Central memory CD4-positive, alpha-beta T cell (primary cell): ENCODE results near the gene MYO3B.
"Not testable (repeated sequence)": the region's sequence is repeated elsewhere in the genome, so short reads cannot be mapped to it uniquely, and the experiment has no call there.

Source experiments
- DNase-seq: peaks from one replicate; pipeline ENCODE4 v3.0.0; 2022

The MYO3B gene

DNA sequence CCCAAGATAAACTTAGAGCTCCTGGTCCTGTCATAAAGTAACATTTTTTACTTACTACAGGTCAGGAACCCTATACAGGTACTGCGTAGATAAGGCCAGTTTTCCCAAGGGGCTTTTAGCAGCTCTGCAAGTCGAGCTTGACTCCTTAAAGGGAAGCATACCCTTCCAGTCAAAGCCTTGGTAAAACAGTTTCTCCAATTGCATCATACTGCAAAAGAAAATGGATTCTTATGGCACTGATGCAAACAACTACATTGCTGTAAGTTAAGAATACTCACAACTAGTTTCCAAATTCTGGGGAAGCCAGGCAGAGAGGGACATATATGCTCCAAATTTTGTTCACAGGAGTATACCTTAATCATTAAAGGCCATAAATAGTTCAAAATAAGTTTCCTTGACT lies 31.0 kb downstream of the MYO3B start:
- DNase-seq = no peak

DNA sequence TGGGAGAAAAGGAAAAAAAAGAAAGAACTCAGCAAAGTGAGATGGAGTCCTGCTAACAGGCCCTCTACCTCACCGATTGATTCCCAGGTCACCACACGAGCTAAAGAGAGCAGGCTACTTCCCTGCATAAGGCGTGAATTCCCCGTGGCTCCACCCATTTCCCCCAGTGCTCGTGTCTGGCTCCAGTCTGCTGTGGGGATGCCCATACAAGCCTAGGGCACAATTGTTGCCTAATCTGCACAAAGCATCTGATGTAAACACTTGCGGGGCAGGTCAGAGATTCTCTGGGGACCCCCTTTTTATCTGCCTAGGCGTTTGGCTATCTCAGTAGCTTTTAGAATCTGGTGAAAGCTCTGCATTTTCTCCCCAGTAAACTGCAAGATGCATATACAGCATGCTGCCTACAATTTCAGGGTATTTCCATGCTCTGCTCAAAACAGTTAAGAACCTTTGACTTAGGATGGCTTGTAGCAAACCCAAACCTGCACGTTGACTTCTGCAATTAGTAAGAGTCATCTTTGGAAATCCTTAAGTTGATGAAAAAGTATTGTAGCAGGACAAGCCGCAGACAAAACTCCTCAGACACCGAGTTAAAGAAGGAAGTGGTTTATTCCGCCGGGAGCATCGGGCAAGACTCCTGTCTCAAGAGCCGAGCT lies 34.8 kb downstream of the MYO3B start:
- DNase-seq = no peak

DNA sequence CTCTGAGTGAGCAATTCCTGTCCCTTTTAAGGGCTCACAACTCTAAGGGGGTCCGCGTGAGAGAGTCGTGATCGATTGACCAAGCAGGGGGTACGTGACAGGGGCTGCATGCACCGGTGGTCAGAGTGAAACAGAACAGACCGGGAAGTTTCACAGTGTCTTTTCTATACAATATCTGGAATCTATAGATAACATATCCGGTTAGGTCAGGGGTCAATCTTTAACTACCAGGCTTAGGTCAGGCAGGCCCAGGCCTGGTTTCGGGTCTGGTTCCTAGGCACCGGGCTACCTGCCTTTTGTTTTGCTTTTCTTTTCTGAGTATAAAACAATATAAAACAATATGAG lies 35.3 kb downstream of the MYO3B start:
- DNase-seq = not testable (repeated sequence)

DNA sequence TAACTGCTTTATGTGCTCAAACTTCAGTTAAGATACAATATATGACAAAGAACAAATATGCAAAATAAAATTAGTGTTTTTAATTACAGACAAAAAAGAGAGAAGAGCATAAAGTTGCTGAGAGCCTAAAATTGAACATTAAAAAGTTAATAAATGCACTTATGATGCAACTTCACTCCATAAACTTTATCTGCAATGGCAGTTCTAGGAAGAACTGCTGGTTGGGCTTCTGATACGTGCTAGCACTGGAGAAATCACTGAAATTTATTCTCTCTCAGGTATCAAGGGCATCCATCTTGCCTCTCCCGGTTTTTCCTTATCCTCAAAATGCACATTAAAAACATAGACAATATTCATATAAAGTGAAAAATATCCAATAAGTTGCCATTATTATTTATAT lies 35.7 kb downstream of the MYO3B start:
- DNase-seq = no peak

DNA sequence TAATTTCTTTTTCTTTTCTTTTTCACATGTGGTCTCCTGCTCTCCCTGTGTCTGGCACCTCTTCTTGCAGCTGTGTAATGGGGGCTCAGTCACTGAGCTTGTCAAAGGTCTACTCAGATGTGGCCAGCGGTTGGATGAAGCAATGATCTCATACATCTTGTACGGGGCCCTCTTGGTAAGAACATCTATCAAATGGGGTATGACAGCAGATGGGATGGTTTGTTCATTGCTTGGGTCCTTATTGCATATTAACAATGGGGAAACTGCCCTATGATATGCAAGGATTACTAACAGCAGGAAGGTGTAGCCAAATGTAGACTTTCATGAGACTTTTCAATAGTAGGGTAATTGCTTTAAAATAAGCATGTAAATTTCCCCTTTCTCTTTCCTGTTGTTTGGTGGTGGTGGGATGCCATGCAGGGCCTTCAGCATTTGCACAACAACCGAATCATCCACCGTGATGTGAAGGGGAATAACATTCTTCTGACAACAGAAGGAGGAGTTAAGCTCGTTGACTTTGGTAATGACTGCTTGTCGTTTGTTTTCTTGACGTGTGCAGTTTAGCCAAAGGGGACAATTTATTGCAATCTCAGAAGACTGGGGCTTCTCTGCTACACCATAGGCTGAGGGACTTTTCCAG lies 36.5 kb downstream of the MYO3B start:
- DNase-seq = no peak

DNA sequence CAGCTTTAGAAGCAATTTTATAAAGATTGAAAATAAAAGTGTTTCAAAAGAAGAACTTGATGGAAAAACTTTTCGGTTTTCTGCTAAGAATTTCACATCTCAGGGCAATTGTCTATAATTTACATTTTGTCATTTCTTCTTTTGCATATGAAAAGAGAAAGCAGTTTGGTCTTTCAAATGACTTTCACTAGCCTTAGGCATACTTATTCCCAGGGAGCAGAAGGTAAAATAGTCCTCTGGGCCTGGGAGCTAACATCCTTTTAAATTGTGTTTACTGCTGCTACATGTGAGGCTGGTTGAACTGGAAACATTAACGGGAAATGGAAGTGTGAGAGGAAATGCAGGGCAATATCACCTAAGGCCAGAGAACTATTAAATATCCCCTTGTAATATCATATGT lies 37.1 kb downstream of the MYO3B start:
- no peak for DNase-seq

DNA sequence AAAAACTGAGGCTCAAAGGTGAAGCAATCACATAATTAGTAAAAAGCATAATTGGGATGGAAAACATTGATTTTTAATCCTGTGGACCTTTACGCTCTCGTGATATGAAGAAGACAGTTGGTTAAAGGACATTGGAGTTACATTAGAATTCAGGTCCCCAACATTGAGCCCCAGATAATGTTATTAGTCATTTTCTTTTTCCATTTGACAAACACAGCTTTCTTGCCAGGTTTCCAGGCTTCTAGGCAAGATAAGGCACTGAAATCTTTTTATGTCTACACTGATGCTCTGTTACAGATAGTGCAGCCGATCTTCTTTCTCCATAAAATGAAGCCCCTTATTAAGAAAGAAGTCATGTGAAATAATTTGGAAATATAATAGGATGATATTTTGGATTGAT lies 38.5 kb downstream of the MYO3B start:
- no peak for DNase-seq

DNA sequence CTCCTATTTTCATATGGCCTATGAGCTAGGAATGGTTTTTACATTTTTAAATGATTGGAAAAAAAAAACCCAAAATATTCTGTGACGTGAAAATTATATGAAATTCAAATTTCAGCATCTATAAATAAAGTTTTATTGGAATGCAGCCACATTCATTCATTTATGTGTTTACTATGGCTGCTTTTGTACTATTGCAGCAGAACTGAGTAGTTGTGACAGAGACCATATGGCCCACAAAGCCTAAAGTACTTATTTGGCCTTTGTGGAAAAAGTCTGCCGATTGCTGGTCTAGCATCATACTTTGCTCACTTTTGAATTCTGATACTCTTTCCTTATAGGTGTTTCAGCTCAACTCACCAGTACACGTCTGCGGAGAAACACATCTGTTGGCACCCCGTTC lies 39.0 kb downstream of the MYO3B start:
- DNase-seq = no peak

DNA sequence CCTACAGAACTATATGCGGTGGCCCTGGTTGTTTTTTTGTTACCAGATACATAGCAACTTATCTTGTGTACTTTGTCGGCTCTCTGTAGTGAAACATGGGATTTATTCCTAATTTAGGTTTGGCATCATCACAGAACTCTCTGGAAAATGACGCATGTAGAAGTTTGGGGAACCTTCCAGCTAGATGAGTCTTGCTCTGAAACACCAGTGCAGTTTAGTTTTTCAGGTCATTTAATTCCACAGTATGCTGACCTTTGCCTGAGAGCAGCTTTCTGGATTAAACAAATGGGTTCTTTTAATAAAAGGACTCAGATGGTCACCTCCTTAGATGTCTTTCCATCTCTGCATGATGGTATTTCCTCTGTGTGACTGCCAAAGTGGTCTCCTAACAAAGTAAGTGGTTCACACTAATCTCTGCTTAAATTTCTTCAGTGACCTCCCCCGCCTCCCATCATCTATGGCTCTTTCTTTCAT lies 39.9 kb downstream of the MYO3B start:
- no peak for DNase-seq

DNA sequence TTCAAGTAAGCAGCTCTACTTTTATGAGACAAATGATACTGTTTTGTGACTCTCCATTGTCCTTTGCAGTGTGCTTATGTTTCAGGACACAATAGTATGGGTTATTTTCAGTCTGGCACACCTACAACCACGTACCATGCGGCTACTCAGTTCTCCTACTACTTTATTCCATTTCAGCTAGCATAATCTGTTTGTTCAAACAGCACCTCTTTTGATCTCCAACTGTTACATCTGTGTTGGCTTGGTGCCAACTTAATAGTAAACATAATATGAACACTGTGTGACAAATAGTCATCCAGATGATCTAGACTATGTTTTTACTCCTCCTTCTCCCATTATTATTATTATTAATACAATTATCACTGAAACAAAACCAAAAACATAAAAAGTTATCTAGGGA lies 40.5 kb downstream of the MYO3B start:
- DNase-seq = no peak

DNA sequence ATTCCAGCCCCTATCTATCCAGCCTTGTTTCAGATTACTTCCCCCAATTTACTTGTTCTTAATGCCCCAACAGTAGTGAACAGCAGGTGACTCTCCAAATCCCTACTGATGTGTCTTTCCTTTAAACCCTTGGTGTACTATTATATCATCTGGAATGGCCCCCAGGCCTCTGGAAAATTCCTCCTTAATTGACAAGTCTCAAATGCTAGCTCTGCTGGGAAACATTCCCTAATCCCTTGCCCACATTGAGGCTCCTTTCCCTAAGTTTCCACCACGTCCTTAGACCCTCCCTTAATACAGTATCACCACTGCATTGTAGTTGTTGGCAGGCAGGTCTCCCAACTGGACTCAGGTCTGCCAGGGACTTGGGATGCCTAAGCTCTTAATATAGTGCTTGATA lies 41.0 kb downstream of the MYO3B start:
- no peak for DNase-seq

DNA sequence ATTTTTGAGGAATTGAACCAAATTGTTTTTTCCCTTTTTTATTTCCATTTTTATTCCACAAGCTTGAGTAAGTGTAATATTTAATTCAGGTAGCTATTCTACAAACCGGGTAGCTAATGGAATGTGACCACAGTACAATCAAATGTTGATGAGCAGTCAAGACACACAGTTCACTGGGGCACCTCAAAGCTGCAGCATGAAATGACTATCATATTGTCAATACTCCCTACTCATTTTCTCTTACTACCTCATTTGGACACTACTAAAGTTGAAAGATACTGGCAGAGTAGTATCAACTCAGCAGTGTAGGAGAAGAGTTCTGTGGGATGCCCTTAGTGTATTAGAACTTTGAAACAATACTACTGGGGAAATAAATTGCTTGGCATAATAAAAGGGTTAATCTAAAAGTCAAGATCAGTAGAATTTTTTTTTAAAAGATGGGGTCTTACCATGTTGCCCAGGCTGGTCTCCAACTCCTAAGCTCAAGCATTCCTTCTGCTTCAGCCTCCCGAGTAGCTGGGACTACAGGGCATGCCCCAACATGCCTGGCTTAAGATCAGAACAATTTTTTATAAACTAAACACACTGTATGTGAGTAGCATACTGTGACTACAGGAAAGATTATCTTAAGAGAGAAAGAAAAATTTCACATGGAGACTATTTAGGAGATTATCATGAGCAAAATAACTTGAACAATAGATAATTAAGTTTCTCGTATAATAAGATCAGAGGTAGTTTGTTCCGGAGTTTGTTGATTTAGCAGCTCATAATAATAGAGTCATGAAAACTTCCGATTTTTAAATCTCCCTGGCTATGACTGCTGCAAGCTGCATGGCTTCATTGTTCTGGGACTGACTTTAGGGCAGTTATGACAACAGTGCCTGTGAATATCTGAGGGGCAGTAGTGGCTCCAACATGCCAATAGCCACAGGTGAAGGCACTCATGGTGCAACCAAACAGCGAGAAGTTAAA lies 43.7 kb downstream of the MYO3B start:
- DNase-seq = no peak

DNA sequence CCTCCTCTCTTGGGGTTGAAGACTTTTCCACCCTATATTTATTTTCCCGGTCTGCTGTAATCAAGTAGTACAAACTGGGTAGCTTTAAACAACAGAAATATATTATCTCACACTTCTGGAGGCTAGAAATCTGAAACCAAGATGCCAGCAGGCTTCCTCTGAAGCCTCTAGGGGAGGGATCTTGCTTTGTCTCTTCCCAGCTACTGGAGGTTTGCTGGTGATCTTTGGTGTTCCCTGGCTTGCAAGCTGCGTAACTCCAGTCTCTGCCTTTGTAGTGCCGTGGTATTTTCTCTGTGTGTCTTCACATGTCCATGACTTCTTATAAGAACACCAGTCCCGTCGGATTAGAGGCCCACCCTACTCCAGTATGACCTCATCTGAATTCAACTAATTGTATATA lies 44.4 kb downstream of the MYO3B start:
- no peak for DNase-seq

DNA sequence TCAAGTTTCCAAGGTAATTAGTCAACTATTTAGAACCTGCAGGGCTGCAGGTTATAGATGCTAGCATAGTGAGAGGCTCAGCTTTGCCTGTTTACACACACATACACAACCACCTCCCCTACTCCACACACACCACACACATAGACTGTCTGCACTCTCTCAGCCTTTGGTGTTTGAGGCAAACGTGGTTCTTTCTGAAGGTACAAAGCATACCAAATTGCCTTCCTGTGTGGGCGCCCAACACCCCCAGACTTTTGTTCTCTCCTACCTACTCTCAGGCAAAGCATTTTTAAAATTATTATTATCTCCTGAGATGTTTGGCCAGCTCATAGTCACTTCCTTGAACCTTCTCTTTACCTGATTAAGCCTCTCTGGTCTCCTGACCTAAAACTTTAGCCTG lies 44.9 kb downstream of the MYO3B start:
- no peak for DNase-seq

DNA sequence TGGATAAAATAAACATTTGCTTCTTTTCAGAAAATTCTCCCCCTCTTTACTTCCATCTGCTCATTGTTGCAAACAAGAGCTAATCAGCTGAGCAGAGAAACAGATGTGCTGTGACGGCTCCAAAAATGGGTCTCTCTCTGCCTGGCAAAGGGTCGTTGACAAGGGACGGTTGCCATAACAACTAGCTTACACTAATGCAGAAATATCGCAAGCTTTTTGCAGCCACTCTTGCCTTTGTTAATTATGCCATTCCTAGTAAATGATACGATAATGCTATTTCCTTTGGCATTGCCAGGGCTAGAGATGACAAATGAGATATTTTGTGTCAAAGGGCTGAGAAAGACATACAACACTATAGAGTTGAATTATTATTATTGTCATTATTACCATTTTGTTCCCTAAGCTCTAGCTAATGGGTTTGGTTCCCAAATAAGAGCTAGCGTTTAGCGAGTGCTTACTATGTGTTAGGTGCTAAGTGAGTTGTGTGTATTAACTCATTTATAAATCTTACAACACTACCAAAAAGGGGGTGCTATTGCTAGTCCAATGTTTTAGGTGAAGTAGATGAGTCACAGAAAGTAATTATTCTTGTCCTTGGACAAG lies 46.8 kb downstream of the MYO3B start:
- no peak for DNase-seq

DNA sequence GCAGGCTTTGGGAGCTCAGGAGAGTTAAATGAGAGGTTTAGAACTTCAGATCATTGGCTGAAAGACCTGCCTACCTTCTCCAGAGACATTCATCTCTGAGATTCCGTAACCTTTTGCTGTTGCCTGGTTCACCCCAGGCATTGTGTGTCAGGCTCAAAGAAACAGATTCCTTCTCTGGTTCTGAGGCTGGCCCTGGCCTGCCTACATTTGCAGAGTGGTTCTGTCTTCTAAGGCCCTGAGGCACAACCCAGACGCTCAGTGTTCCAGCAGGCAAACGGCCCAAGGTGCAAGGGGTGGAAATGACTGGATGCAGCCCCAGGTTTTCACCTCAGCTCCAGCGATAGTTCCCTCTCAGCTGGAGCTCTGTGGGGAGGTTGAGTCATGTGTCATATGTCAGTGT lies 48.3 kb downstream of the MYO3B start:
- DNase-seq = no peak

DNA sequence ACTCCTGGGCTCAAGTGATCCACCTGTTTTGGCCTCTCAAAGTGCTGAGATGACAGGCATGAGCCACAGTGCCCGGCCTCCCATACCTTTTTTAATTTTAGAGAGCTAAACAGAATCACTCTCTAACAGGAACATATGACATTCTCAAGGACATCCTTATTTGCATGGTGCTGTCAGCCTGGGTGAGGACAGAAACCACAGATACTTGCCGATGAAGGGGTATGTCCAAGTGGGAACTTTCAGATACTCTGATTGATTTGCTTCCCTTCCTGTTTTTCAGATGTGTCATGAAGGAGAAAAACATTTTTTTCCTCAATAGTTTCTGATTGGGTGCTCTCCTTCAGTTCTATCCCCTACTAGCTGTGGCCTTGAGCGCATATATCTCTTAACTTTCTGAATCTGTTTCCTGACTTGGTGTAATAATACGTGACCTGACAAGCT lies 49.6 kb downstream of the MYO3B start:
- no peak for DNase-seq

DNA sequence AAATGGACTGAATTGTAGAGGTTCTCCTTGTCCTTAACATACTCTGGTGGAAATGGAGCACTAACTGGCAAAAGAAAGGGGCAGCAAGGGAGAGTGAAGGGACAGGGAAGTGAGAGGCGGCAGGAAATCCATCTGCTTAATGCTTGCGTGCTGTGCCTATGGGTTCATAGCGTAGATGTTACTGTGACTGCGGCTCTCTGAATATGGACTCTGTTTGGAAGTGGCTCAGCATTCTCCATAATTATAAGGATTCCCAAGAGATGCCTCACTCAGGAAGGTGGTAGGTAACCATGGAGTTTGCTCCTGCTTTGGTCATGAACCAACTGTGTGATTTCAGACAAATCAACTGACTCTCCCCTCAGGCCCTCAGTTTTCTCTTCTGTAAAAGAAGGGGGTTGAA lies 50.0 kb downstream of the MYO3B start:
- no peak for DNase-seq

DNA sequence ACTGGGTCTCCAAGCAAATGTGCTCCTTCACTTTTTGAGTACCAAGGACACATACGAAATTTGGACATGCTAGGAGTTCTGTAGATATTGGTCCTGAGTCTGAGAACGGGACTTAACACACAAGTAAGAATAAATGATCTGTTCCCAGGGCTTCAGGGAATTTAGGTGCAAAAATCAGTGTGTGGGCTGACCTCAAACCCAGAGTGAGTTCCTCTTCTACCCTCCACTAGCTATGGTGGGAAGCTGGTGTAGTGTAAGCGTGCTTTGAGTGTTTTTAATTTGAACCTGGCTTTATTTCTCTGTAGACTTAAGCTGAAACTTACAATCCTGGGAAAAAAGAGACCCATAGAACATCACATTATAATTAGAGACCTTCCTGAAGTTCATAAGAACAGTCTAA lies 50.5 kb downstream of the MYO3B start:
- DNase-seq = no peak

DNA sequence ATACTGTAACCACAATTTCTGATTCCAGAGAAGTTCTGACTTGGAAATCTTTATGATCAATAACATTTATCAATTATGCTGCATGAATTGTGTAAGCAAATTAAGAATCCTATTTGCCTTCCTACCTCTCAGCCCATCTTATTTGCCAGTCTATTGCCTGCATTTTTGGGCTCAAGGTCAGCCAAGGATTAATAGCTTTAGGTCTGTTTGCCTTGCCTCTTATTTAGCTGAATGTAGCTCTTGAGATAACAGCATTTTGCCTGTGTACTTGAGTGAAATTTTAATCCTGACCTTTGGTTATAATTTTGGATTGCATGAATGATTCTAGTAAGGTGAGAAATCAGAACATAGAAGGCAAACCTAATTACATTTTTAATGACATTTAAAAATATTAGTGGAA lies 51.2 kb downstream of the MYO3B start:
- no peak for DNase-seq

DNA sequence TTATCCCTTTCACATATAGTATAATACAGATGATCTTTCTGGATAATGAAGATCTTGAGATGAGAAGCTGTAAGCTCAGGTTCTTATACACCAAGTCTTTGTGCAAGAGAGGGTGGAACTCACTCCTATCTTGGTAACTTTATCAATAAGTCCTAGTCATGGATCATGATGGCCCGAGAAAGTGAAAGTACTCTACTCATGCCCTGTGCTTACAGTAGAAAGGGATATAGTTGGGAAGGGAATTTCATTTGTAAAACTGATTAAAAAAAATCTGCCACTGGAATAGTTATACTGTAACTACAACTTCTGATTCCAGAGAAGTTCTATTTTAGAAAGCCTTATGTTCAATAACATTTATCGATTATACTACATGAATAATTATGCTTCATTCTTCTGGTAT lies 51.8 kb downstream of the MYO3B start:
- no peak for DNase-seq

DNA sequence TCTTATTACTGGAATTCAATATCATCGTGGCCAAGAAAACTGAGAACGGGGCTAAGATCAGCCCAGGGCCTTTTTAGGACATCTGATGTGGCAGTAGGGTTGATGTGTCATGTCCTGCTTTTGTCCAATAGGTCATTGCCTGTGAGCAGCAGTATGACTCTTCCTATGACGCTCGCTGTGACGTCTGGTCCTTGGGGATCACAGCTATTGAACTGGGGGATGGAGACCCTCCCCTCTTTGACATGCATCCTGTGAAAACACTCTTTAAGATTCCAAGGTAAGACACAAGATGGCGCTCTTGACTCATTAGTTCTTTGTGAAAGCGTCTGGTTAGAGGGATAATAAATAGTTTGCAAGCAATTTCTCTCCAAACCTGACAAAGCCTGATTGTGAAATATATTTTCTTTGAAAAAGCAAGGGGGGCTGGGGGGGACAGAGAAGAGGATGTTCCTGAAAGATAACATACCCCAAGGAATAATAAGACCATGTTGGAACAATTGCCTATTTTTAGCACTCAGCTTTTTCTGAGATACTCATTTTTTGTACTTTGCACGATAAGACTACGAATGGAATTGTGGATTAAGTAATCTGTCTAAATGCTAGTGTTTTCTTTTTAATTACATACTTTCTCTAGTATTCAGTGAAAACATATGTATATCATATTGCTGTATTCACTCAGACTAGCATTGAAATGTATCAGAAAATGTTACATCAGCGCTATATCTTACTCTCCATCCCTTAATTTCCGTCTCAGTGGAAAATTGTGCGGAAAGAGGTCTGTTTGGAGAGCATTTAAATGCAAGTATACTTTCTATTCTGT lies 58.1 kb downstream of the MYO3B start:
- DNase-seq = no peak

DNA sequence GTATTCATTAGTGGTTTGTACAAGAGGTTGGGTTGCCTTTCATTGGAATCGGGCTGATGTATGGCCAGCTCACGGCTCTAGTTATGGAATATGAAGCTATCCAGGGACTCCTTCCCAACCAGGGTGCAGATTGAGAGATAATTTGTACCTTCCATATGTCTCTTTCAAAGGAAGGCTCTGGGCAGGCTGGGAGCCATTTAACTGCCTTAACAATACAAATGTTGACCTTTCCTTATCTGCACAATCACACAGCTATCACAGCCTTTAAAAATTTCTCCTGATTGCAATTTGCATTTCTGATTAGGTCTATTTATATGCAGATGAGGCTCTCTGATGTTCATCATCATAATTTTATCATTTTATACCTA lies 58.7 kb downstream of the MYO3B start:
- no peak for DNase-seq
